K562 (cell line): ENCODE measurements around the gene LBH. TPM values are rescaled to one million over a fixed set of nuclear protein-coding genes. Genes with fewer than 3 reads are reported as not detected.

Source experiments
- CREM ChIP-seq: IDR thresholded peaks from 2 replicates; pipeline ENCODE4 v1.6.1; 2014; ENCODE audit warnings: antibody characterized with exemption, low read depth
- EGR1 ChIP-seq: fragments of 450-650 bp; conservative IDR thresholded peaks from 2 replicates; pipeline ENCODE4 v1.6.1; 2017; ENCODE audit warnings: mild to moderate bottlenecking
- HDAC6 ChIP-seq: IDR thresholded peaks from 2 replicates; pipeline ENCODE4 v1.6.1; 2012; ENCODE audit warnings: low read depth, mild to moderate bottlenecking, control low read depth, inconsistent platforms, low read length, moderate library complexity
- HSF4 ChIP-seq: fragments of 250-450 bp; sonication (Bioruptor Pico); IDR thresholded peaks from 2 replicates; pipeline ENCODE4 v2.1.2; 2022; ENCODE audit warnings: mild to moderate bottlenecking, moderate library complexity, borderline replicate concordance
- IRF2 ChIP-seq: sonication (generic); formaldehyde crosslinking; IDR thresholded peaks from 2 replicates; pipeline ENCODE4 v1.8.1; 2022; ENCODE audit warnings: mild to moderate bottlenecking, missing genetic modification reagents
- NRF1 ChIP-seq, 2 experiments: fragments of 450-650 bp; IDR thresholded peaks in 1 of 2; conservative IDR thresholded peaks in 1 of 2; 2 replicates each; pipeline ENCODE4 v1.6.1; 2014; ENCODE audit warnings: mild to moderate bottlenecking in 2 of 2
- SAP30 ChIP-seq: fragments of 200-600 bp; sonication (generic); IDR thresholded peaks from 2 replicates; pipeline ENCODE4 v1.6.1; 2012; ENCODE audit warnings: borderline replicate concordance, low read depth, mild to moderate bottlenecking, moderate library complexity, low read length, control low read depth, inconsistent platforms; ENCODE audit not compliant: insufficient read depth, poor library complexity, severe bottlenecking
- TCF7 ChIP-seq: sonication (generic); IDR thresholded peaks from 2 replicates; pipeline ENCODE4 v1.6.1; 2016; ENCODE audit warnings: antibody characterized with exemption, borderline replicate concordance
- XRCC4 ChIP-seq: IDR thresholded peaks from one replicate; pipeline ENCODE4 v1.6.1; 2011; ENCODE audit not compliant: insufficient read depth, insufficient read length; ENCODE audit errors: extremely low read depth
- polyA plus RNA-seq, 8 experiments: library from polyadenylated mRNA; depleted of rRNA in 4 of 8; stranded (reverse) in 5 of 8; unstranded in 3 of 8; fragments of >200 nt; fragmentation: Nextera tagmentation in 2 of 8; fragmentation: Illumina TruSeq in 1 of 8; extraction: Ambion mirVana in 2 of 8; extraction: Trizol in 1 of 8; gene quantifications; 2 replicates each; pipeline versions ENCODE4 v1.2.1 to v1.2.3, GENCODE V29; 2011 to 2014; ENCODE audit warnings: inconsistent platforms in 1 of 8, missing spikeins in 1 of 8
- total RNA-seq, 7 experiments: library from RNA; depleted of rRNA in 6 of 7; stranded (reverse); fragments of >200 nt in 6 of 7; fragmentation: Illumina TruSeq in 2 of 7; extraction: Trizol in 2 of 7; gene quantifications; 2 replicates each; pipeline versions ENCODE4 v1.2.1 to v1.2.3, GENCODE V29; 2011 to 2021; ENCODE audit warnings: low replicate concordance in 1 of 7
- TF ChIP-seq, protein P1 (sequence below), 2 experiments: fragments of 200-800 bp in 1 of 2; sonication (Bioruptor generic) in 1 of 2; sonication (generic) in 1 of 2; formaldehyde crosslinking in 1 of 2; IDR thresholded peaks in 1 of 2; conservative IDR thresholded peaks in 1 of 2; 2 replicates each; pipeline versions ENCODE4 v1.5.0 to v1.6.1; 2016 to 2020; ENCODE audit warnings: missing compliant biosample characterization in 1 of 2, missing genetic modification characterization in 1 of 2, missing genetic modification reagents in 1 of 2
- TF ChIP-seq, protein P2 (sequence below): fragments of 450-650 bp; IDR thresholded peaks from 2 replicates; pipeline ENCODE4 v1.6.1; 2017; ENCODE audit warnings: mild to moderate bottlenecking, moderate library complexity
- TF ChIP-seq, protein P3 (sequence below): sonication (generic); formaldehyde crosslinking; IDR thresholded peaks from 2 replicates; pipeline ENCODE4 v1.8.1; 2023; ENCODE audit warnings: mild to moderate bottlenecking, missing genetic modification reagents
- TF ChIP-seq, protein P4 (sequence below): fragments of 250-450 bp; sonication (Bioruptor Pico); IDR thresholded peaks from 2 replicates; pipeline ENCODE4 v1.8.0; 2021; ENCODE audit warnings: mild to moderate bottlenecking, moderate library complexity
- TF ChIP-seq, protein P5 (sequence below): fragments of 450-650 bp; conservative IDR thresholded peaks from 2 replicates; pipeline ENCODE4 v1.6.1; 2016; ENCODE audit warnings: missing genetic modification characterization, low read depth, mild to moderate bottlenecking, control low read depth, missing compliant biosample characterization
- TF ChIP-seq, protein P6 (sequence below): sonication (generic); formaldehyde crosslinking; IDR thresholded peaks from 2 replicates; pipeline ENCODE4 v1.9.0; 2022; ENCODE audit warnings: mild to moderate bottlenecking, missing genetic modification reagents

The LBH gene
- total and polyA plus RNA-seq, 9 of the 15 experiments (the other 6 are each of a cell fraction or from before 2014, with no cell fraction given) = 3.1 to 13.4 (median 7.4) TPM

DNA sequence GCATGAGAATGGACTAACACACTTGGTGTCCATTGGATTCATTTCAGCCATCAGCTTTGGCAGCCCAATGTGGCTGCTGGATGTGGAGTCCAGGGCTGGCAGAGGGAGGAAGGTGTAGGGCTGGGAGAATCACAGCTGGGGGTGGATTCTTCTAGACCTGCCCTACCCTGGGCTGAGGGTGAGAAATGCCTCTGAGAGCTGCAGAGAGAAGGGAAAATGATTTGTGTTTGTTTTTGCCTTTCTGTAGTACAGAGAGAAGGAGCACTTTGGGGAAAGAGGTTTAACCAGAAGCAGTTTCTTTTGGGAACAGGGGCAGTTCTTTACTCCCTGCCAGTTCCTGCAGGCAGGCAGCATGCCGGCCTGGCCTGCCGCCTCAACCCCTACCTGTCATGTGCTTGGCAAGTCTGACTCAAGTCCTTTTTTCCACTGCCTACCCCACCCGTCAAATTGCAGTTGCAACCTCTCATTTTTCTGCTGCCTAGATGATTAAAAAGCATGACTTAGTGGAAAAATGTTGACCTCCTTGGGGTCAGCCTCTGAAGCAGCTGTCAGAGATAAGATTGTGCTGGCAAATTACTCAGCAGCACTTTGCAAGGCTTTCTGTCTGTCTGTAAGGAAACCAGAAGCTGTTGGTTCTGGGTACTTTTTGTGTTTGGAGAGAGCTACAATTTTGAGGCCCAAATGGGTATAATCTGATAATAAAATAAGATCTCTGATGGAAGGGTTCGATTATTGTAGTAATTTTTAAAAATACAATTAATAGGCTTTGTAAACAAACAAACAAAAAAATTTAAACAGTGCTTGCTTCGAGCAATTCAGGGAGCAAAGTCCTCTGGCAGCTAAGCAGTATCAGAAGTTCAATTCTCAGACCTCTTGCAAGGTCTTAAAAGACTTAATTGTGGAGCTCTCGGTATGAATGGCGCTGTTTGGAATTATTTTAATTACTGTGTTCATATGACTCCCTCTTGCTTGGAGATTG, 21.7 kb downstream of the LBH start (continued):
- TF ChIP-seq TCF7 = 0 out of 2 replicates have a peak, but pooled peaks have one; percentile 62
- TF ChIP-seq, protein P1, sequence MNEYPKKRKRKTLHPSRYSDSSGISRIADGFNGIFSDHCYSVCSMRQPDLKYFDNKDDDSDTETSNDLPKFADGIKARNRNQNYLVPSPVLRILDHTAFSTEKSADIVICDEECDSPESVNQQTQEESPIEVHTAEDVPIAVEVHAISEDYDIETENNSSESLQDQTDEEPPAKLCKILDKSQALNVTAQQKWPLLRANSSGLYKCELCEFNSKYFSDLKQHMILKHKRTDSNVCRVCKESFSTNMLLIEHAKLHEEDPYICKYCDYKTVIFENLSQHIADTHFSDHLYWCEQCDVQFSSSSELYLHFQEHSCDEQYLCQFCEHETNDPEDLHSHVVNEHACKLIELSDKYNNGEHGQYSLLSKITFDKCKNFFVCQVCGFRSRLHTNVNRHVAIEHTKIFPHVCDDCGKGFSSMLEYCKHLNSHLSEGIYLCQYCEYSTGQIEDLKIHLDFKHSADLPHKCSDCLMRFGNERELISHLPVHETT (CRISPR knock-in tag; conservative IDR thresholded peaks at IDR 0.05 in 1 of 2, IDR thresholded peaks at IDR 0.05 in 1 of 2) = peak in 1 of 2 experiments; percentile 84; a peak in 2 of 4 replicates
- TF ChIP-seq CREM = peak; percentile 79
- TF ChIP-seq EGR1 = no peak
- TF ChIP-seq SAP30 = no peak
- TF ChIP-seq, protein P2, sequence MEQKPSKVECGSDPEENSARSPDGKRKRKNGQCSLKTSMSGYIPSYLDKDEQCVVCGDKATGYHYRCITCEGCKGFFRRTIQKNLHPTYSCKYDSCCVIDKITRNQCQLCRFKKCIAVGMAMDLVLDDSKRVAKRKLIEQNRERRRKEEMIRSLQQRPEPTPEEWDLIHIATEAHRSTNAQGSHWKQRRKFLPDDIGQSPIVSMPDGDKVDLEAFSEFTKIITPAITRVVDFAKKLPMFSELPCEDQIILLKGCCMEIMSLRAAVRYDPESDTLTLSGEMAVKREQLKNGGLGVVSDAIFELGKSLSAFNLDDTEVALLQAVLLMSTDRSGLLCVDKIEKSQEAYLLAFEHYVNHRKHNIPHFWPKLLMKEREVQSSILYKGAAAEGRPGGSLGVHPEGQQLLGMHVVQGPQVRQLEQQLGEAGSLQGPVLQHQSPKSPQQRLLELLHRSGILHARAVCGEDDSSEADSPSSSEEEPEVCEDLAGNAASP = peak; percentile 84
- TF ChIP-seq, protein P3, sequence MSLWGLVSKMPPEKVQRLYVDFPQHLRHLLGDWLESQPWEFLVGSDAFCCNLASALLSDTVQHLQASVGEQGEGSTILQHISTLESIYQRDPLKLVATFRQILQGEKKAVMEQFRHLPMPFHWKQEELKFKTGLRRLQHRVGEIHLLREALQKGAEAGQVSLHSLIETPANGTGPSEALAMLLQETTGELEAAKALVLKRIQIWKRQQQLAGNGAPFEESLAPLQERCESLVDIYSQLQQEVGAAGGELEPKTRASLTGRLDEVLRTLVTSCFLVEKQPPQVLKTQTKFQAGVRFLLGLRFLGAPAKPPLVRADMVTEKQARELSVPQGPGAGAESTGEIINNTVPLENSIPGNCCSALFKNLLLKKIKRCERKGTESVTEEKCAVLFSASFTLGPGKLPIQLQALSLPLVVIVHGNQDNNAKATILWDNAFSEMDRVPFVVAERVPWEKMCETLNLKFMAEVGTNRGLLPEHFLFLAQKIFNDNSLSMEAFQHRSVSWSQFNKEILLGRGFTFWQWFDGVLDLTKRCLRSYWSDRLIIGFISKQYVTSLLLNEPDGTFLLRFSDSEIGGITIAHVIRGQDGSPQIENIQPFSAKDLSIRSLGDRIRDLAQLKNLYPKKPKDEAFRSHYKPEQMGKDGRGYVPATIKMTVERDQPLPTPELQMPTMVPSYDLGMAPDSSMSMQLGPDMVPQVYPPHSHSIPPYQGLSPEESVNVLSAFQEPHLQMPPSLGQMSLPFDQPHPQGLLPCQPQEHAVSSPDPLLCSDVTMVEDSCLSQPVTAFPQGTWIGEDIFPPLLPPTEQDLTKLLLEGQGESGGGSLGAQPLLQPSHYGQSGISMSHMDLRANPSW = no peak
- no peak for TF ChIP-seq HDAC6
- peak; percentile 79; the same call in 1 of the 2 replicates for TF ChIP-seq HSF4 (CRISPR knock-in tag)
- TF ChIP-seq, protein P4, sequence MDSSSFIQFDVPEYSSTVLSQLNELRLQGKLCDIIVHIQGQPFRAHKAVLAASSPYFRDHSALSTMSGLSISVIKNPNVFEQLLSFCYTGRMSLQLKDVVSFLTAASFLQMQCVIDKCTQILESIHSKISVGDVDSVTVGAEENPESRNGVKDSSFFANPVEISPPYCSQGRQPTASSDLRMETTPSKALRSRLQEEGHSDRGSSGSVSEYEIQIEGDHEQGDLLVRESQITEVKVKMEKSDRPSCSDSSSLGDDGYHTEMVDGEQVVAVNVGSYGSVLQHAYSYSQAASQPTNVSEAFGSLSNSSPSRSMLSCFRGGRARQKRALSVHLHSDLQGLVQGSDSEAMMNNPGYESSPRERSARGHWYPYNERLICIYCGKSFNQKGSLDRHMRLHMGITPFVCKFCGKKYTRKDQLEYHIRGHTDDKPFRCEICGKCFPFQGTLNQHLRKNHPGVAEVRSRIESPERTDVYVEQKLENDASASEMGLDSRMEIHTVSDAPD = no peak
- no peak; a peak in 1 of 4 replicates for TF ChIP-seq NRF1 (conservative IDR thresholded peaks at IDR 0.05 in 1 of 2, IDR thresholded peaks at IDR 0.05 in 1 of 2)
- TF ChIP-seq, protein P5, sequence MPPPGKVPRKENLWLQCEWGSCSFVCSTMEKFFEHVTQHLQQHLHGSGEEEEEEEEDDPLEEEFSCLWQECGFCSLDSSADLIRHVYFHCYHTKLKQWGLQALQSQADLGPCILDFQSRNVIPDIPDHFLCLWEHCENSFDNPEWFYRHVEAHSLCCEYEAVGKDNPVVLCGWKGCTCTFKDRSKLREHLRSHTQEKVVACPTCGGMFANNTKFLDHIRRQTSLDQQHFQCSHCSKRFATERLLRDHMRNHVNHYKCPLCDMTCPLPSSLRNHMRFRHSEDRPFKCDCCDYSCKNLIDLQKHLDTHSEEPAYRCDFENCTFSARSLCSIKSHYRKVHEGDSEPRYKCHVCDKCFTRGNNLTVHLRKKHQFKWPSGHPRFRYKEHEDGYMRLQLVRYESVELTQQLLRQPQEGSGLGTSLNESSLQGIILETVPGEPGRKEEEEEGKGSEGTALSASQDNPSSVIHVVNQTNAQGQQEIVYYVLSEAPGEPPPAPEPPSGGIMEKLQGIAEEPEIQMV = peak; percentile 61; the same call in 1 of the 2 replicates
- no peak for TF ChIP-seq XRCC4
- no peak for TF ChIP-seq IRF2 (CRISPR knock-in tag)
- TF ChIP-seq, protein P6, sequence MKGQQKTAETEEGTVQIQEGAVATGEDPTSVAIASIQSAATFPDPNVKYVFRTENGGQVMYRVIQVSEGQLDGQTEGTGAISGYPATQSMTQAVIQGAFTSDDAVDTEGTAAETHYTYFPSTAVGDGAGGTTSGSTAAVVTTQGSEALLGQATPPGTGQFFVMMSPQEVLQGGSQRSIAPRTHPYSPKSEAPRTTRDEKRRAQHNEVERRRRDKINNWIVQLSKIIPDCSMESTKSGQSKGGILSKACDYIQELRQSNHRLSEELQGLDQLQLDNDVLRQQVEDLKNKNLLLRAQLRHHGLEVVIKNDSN (CRISPR knock-in tag) = peak; percentile 12; the same call in 1 of the 2 replicates
